ENCODE measurements around the gene KRTAP10-5. TPM values are rescaled to one million over a fixed set of nuclear protein-coding genes. Genes with fewer than 3 reads are reported as not detected.
"Not testable (repeated sequence)": the region's sequence is repeated elsewhere in the genome, so short reads cannot be mapped to it uniquely, and the experiment has no call there.

KRTAP10-5 gene
- total RNA-seq, 1 experiment from 2014 or later: not detected

DNA sequence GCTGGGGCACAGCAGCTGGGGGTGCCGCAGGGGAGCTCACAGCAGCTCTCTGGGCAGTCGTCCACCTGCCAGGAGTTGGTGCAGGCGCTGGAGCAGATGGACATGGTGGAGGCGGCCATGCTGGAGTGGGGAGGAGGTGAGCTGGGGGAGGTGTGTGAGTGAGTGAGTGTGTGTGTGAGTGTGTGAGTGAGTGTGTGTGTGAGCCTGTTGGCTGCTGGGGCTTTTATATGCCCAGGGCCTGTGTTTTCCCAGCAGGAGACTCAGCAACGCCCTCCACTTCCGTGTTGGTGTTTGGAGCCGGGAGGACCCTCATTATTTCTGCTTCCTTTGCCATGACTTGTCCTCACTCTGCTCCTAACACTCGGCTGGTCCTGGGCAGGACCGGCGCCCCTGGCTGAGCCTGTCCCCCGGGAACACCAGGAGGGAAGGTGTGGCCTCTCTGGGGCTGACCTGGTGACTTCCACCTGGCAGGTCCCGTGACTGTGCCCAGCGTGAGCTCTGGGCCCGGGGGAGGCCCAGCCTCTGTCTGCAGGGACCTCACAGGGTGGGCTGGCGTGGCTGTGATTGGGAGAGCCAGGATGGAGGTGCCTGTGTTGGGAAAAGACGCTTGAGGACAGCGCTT lies 29.0 kb downstream of the KRTAP10-5 start, which contains the start of gene KRTAP10-2:
Gene KRTAP10-2 (minus strand): TSS at position 166 of the 622 bp plus-strand sequence. CDS start 47 bp downstream, at position 119.
- H3K9me3 ChIP-seq (ENCODE audit: control insufficient read depth, insufficient read depth, low read depth, low read length): no peaks in the 10 kb centered on the region
- DNase-seq (ENCODE audit: low read depth, low spot score) (no peak), ATAC-seq (no peak)
- POLR2A ChIA-PET: no interaction called here
- no peaks in the 10 kb centered on the region for H3K36me3 ChIP-seq (ENCODE audit: control insufficient read depth, insufficient read depth, low read length)
- in situ Hi-C loops (cut with HindIII; ENCODE audit: low pct_unique_long_range_greater_than_20kb, low sequenced_read_pairs): no loop called here
- CTCF ChIA-PET: no interaction called here
- no peaks in the 10 kb centered on the region for H3K27me3 ChIP-seq (ENCODE audit: control insufficient read depth, insufficient read depth, low read length)
- H3K4me3 ChIP-seq (ENCODE audit: low read depth in 2 of 2, low read length in 2 of 2): no peak within 1 kb of the TSS
- BruUV-seq (replicated peaks): no TSS peak
- TF ChIP-seq, protein P1, sequence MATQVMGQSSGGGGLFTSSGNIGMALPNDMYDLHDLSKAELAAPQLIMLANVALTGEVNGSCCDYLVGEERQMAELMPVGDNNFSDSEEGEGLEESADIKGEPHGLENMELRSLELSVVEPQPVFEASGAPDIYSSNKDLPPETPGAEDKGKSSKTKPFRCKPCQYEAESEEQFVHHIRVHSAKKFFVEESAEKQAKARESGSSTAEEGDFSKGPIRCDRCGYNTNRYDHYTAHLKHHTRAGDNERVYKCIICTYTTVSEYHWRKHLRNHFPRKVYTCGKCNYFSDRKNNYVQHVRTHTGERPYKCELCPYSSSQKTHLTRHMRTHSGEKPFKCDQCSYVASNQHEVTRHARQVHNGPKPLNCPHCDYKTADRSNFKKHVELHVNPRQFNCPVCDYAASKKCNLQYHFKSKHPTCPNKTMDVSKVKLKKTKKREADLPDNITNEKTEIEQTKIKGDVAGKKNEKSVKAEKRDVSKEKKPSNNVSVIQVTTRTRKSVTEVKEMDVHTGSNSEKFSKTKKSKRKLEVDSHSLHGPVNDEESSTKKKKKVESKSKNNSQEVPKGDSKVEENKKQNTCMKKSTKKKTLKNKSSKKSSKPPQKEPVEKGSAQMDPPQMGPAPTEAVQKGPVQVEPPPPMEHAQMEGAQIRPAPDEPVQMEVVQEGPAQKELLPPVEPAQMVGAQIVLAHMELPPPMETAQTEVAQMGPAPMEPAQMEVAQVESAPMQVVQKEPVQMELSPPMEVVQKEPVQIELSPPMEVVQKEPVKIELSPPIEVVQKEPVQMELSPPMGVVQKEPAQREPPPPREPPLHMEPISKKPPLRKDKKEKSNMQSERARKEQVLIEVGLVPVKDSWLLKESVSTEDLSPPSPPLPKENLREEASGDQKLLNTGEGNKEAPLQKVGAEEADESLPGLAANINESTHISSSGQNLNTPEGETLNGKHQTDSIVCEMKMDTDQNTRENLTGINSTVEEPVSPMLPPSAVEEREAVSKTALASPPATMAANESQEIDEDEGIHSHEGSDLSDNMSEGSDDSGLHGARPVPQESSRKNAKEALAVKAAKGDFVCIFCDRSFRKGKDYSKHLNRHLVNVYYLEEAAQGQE (IDR thresholded peaks at IDR 0.05; ENCODE audit: insufficient read depth in 1 of 2, low read depth in 2 of 2, low read length in 1 of 2): no peak
- TF ChIP-seq, protein P2, sequence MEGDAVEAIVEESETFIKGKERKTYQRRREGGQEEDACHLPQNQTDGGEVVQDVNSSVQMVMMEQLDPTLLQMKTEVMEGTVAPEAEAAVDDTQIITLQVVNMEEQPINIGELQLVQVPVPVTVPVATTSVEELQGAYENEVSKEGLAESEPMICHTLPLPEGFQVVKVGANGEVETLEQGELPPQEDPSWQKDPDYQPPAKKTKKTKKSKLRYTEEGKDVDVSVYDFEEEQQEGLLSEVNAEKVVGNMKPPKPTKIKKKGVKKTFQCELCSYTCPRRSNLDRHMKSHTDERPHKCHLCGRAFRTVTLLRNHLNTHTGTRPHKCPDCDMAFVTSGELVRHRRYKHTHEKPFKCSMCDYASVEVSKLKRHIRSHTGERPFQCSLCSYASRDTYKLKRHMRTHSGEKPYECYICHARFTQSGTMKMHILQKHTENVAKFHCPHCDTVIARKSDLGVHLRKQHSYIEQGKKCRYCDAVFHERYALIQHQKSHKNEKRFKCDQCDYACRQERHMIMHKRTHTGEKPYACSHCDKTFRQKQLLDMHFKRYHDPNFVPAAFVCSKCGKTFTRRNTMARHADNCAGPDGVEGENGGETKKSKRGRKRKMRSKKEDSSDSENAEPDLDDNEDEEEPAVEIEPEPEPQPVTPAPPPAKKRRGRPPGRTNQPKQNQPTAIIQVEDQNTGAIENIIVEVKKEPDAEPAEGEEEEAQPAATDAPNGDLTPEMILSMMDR (IDR thresholded peaks at IDR 0.05): no peak
- no peak for TF ChIP-seq TCF7L2 (IDR thresholded peaks at IDR 0.05; ENCODE audit: low read depth, low read length)
- TF ChIP-seq POLR2AphosphoS5 (IDR thresholded peaks at IDR 0.05; ENCODE audit: low read depth, low read length): no peak
- no peak for TF ChIP-seq SIN3A (IDR thresholded peaks at IDR 0.05; ENCODE audit: borderline replicate concordance, insufficient read depth, low read depth, low read length)
- H3K4me1 ChIP-seq (ENCODE audit: control insufficient read depth, insufficient read depth, low read length): no peaks in the 10 kb centered on the region
- no peak within 1 kb of the TSS for H3K27ac ChIP-seq (ENCODE audit: low read length)
- intact Hi-C loops (cut with micrococcal nuclease; ENCODE audit: unreplicated experiment): no loop called here

DNA sequence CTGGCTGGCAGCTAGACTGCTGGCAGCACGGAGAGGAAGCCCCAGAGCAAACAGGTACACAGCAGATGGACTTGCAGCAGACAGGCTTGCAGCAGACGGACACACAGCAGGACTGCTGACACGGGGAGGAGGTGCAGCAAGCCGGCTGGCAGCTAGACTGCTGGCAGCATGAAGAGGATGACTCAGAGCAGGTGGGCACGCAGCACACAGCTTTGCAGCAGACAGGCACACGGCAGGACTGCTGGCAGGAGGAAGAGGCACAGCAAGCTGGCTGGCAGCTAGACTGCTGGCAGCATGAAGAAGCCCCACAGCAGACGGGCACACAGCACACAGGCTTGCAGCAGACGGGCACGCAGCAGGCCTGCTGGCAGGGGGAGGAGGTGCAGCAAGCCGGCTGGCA lies 29.6 kb downstream of the KRTAP10-5 start:
- H3K4me3 ChIP-seq (ENCODE audit: low read depth in 2 of 2, low read length in 2 of 2): no peak overlapping the region
- ChIA-PET CTCF (no interaction called here), POLR2A (no interaction called here)
- no peaks in the 10 kb centered on the region for H3K9me3 ChIP-seq (ENCODE audit: control insufficient read depth, insufficient read depth, low read depth, low read length)
- no TSS peak for BruUV-seq (replicated peaks)
- in situ Hi-C loops (cut with HindIII; ENCODE audit: low pct_unique_long_range_greater_than_20kb, low sequenced_read_pairs) (no loop called here), intact Hi-C loops (cut with micrococcal nuclease; ENCODE audit: unreplicated experiment) (no loop called here)
- H3K4me1 ChIP-seq (ENCODE audit: control insufficient read depth, insufficient read depth, low read length): no peaks in the 10 kb centered on the region
- DNase-seq (ENCODE audit: low read depth, low spot score) (no peak), ATAC-seq (no peak)
- H3K27me3 ChIP-seq (ENCODE audit: control insufficient read depth, insufficient read depth, low read length): no peaks in the 10 kb centered on the region
- TF ChIP-seq SIN3A (IDR thresholded peaks at IDR 0.05; ENCODE audit: borderline replicate concordance, insufficient read depth, low read depth, low read length) (no peak), TCF7L2 (IDR thresholded peaks at IDR 0.05; ENCODE audit: low read depth, low read length) (no peak), POLR2AphosphoS5 (IDR thresholded peaks at IDR 0.05; ENCODE audit: low read depth, low read length) (no peak)
- TF ChIP-seq, protein P1 (IDR thresholded peaks at IDR 0.05; ENCODE audit: insufficient read depth in 1 of 2, low read depth in 2 of 2, low read length in 1 of 2): no peak
- TF ChIP-seq, protein P2 (IDR thresholded peaks at IDR 0.05): no peak
- H3K27ac ChIP-seq (ENCODE audit: low read length): no peak overlapping the region
- no peaks in the 10 kb centered on the region for H3K36me3 ChIP-seq (ENCODE audit: control insufficient read depth, insufficient read depth, low read length)

DNA sequence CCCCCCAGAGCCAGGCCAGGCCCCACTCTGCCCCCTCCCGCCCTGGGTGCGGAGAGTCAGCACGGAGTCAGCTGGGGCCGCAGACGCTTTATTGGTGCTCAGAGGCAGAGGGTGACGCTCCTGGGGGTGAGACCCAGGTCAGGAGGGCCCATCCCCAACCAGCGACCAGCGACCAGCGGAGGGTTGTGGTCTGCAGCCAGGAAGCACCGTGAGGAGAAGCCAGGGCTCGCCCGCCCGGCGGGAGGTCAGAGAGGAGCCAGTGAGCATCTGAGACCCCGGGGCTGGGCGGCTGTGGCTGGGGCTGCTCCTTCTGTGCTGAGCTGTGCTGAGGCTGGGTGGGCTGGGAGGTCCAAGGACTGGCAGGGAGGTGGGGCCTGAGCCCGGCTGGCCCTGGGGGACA lies 30.1 kb downstream of the KRTAP10-5 start:
- H3K36me3 ChIP-seq (ENCODE audit: control insufficient read depth, insufficient read depth, low read length); H3K4me1 ChIP-seq (ENCODE audit: control insufficient read depth, insufficient read depth, low read length); H3K27me3 ChIP-seq (ENCODE audit: control insufficient read depth, insufficient read depth, low read length); H3K27ac ChIP-seq (ENCODE audit: low read length); H3K9me3 ChIP-seq (ENCODE audit: control insufficient read depth, insufficient read depth, low read depth, low read length); ATAC-seq; intact Hi-C loops (cut with micrococcal nuclease; ENCODE audit: unreplicated experiment); in situ Hi-C loops (cut with HindIII; ENCODE audit: low pct_unique_long_range_greater_than_20kb, low sequenced_read_pairs); H3K4me3 ChIP-seq (ENCODE audit: low read depth in 2 of 2, low read length in 2 of 2); POLR2A ChIA-PET; DNase-seq (ENCODE audit: low read depth, low spot score); CTCF ChIA-PET; BruUV-seq (replicated peaks): not testable (repeated sequence)
